HG03159 (cell line): ENCODE data around the gene FXYD3.

Experiments used
- ATAC-seq: cut with Tn5 transposase; IDR thresholded peaks from one replicate; pipeline ENCODE4 v1.9.1; 2021; ENCODE audit warnings: mild to moderate bottlenecking, moderate library complexity; ENCODE audit not compliant: unreplicated experiment

The FXYD3 gene

DNA sequence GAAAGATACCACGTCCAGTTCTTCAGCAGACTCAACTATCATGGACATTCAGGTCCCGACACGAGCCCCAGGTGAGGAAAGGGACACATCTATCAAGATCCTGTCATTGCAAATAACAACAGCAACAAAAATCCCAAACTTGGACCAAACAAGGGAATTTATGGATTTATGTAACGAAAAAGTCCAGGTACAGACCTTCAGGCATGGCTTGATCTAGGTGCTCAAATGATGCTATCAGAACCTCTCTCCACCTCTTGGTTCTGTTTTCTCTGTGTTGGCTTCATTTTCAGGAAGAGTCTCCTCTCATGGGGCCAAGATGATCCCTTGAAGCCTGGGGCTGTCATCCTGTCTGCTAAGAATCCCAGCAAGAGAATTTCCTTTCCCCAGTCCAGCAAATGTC, 41.8 kb downstream of the FXYD3 start:
- no peak for ATAC-seq

GRCh38 chr19:35159606-35160005, 44.0 kb downstream of the FXYD3 start:
- no peak for ATAC-seq

DNA sequence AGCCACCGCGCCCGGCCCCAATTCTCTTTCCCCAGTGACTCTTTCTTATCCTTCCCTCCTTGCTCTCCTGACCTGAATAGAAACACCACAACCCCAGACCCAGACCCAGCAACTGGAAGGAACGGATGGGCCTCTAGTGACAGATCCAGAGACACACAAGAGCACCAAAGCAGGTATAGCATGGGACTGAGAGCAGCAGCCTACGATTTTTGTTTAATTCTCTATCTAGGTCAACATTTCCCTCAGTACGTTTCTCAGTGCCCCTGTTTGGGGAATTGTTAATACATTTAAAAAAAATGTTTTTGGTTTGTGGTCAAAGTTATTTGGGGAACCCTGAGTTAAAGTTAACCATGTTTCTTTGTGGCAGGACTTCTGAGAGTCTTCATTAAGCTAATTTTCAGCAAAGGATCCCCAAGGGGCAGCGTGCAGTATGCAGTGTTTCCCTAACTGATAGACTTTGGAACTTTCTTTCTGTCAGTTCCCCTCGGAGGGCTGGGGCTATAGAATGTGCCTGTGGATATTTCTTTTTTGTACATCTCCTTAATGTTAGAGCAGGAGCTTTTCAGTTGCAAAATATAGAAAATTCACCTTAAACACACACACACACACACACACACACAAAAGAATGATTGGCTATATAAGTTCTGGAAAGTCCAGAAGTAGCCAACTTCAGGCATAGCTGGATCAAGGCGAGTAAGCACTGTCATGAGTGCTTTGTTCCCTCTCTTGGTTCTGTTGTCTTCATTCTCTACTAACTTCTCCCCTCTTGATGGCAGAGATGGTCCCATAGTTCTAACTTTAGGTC, 45.2 kb downstream of the FXYD3 start:
- no peak for ATAC-seq

- no peak for ATAC-seq
These were observed 45.8 kb downstream of the FXYD3 start for GRCh38 chr19:35161434-35161743.

- no peak for ATAC-seq
These were observed 47.1 kb downstream of the FXYD3 start for GRCh38 chr19:35162471-35163326.

DNA sequence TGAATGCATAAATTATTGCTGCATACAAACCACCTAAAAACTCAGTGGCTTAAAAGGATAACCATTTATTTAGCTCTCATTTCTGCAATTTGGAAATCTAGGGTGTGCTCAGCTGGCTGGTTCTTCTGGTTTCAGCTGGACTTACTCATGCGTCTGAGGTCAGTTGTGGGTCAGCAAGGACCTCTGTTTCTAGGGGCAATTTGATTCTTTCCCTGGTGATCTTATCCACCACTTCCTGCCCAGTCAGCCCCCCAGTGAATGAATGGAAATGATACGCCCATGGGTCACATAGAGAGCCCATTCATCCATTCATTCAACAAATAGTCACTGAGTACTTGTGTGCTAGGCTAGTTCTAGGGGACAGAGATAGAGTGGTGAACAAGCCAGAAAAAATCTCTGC, 48.8 kb downstream of the FXYD3 start:
- no peak for ATAC-seq

DNA sequence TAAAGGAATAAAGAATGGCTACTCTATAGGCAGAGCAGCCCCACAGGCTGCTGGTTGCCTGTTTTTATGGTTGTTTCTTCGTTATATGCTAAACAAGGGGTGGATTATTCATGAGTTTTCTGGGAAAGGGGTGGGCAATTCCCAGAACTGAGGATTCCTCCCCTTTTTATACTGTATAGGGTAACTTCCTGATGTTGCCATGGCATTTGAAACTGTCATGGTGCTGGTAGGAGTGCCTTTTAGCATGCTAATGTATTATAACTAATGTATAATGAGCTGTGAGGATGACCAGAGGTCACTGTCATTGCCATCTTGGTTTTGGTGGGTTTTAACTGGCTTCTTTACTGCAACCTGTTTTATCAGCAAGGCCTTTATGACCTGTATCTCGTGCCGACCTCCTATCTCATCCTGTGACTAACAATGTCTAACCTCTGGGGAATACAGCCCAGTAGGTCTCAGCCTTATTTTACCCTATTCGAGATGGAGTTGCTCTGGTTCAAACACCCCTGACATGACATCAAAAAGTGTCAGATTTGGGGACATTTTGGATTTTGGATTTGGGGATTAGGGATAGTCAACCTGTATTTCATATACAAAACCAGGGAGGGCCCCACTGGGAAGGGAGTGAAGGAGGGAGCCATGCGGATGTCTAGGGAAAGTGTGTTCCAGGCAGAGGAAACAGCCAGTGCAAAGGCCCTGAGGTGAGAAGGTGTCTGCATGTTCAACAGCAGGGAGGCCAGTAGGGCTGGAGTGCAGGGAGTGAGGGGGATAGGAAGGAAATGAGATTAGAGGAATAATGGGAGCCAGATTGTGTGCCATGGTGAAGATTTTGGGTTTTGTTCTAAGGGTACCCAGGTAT, 49.8 kb downstream of the FXYD3 start:
- ATAC-seq = no peak

- no peak for ATAC-seq
These were observed 50.8 kb downstream of the FXYD3 start for GRCh38 chr19:35166100-35167063.

- ATAC-seq = no peak
These were observed 51.9 kb downstream of the FXYD3 start for GRCh38 chr19:35167251-35168119.

DNA sequence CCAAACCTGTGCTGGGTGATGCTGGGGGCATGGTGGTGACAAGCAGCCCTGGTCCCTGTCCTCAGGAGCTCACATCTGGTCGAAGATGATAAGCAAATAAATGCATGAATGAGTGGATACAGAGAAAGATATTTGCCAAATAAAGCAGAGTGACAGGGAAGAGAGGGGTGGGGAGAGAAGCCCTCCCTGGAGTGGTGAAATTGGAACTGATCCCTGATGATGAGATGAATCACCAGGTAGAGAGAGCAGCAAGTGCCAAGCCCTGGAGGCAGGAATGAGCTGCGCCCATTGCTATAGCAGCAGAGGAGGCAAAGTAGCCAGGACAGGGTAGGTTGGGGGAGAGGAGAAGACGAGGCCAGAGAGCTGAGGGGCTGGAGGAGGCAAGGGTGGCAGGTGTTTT, 52.6 kb downstream of the FXYD3 start:
- no peak for ATAC-seq

DNA sequence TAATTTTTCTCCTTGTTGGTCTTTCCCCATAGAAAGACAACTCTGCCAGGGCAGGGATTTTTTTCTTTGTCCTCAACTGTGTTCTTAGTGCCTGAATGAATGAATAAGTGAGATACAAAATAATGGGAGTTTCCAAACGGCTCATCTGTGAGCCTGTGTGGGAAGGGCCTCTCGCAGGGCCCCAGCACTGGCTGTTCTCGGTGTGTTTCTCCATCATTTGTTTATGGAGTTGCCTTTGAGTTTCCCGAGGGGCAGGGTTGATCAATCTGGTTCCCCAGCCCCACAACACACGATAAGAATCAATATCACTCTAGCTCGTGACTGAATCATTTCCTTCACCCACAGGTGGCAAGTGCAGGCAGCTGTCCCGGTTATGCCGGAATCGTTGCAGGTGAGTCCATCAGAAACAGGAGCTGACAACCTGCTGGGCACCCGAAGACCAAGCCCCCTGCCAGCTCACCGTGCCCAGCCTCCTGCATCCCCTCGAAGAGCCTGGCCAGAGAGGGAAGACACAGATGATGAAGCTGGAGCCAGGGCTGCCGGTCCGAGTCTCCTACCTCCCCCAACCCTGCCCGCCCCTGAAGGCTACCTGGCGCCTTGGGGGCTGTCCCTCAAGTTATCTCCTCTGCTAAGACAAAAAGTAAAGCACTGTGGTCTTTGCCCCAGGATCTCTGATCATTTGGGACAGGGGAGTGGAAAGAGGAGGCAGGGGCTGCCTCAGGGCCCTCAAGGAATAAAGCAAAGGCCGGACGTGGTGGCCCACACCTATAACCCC, 53.8 kb downstream of the FXYD3 start:
- ATAC-seq = no peak

- ATAC-seq = no peak
These were observed 54.9 kb downstream of the FXYD3 start for GRCh38 chr19:35170359-35171061.

GRCh38 chr19:35171730-35172129, 56.1 kb downstream of the FXYD3 start:
- ATAC-seq = no peak
